Adrenal gland (tissue), 12 donors: Measurements from ENCODE around the gene ATOX1. TPM values are rescaled to one million over a fixed set of nuclear protein-coding genes. Genes with fewer than 3 reads are reported as not detected.
A peak's percentile ranks its signal among the peaks of the same experiment; 100 is the strongest.
"Not testable (repeated sequence)": the region's sequence is repeated elsewhere in the genome, so short reads cannot be mapped to it uniquely, and the experiment has no call there.

Experiments
- DNase-seq, 7 donors: peaks; one replicate each; pipeline ENCODE4 v3.0.0-alpha.2; 2019 to 2020
- H3K27ac ChIP-seq, 5 donors: fragments of 200-600 bp; sonication (generic) in 4 of 5; 1 replicate in 3 of 5; 2 replicates in 2 of 5; pipeline versions ENCODE4 v1.5.1 to v1.8.0; 2016 to 2020; ENCODE audit warnings: mild to moderate bottlenecking in 1 of 5
- H3K27me3 ChIP-seq: fragments of 200-600 bp; 2 replicates; pipeline ENCODE4 v1.8.0; 2021
- H3K36me3 ChIP-seq, 2 donors: fragments of 200-600 bp; replicated peaks in 1 of 2; 1 replicate in 1 of 2; 2 replicates in 1 of 2; pipeline versions ENCODE4 v1.5.1 to v1.8.0; 2018 to 2022
- H3K4me1 ChIP-seq, 2 donors: fragments of 200-600 bp; replicated peaks in 1 of 2; 1 replicate in 1 of 2; 2 replicates in 1 of 2; pipeline versions ENCODE4 v1.5.1 to v1.8.0; 2018 to 2021
- H3K4me3 ChIP-seq, 4 donors: fragments of 200-600 bp; sonication (generic) in 3 of 4; one replicate each; pipeline ENCODE4 v1.5.1; 2016 to 2018
- H3K9me3 ChIP-seq, 3 donors: fragments of 200-600 bp; sonication (generic) in 1 of 3; replicated peaks in 1 of 3; 1 replicate in 2 of 3; 2 replicates in 1 of 3; pipeline versions ENCODE4 v1.5.1 to v1.8.0; 2016 to 2021
- CTCF ChIP-seq, 6 experiments: fragments of 450-650 bp in 4 of 6; fragments of 200-600 bp in 2 of 6; sonication (generic) in 1 of 6; IDR thresholded peaks; 1 replicate in 5 of 6; 2 replicates in 1 of 6; pipeline versions ENCODE4 v1.5.1 to v1.8.0; 2016 to 2021; ENCODE audit warnings: antibody characterized with exemption in 6 of 6, mild to moderate bottlenecking in 2 of 6, moderate library complexity in 1 of 6
- POLR2A ChIP-seq, 2 donors: fragments of 450-650 bp; IDR thresholded peaks; one replicate each; pipeline ENCODE4 v1.6.1; 2017; ENCODE audit warnings: antibody characterized with exemption in 2 of 2, mild to moderate bottlenecking in 2 of 2, moderate library complexity in 1 of 2
- WGBS, 4 donors: extraction: QIAGEN DNeasy Blood & Tissue Kit in 2 of 4; methylation state at CpG; one replicate each; pipeline versions ENCODE4 v1.1.5 to v1.1.7; 2013 to 2017; 5-methylcytosine and 5-hydroxymethylcytosine counted together
- intact Hi-C, 2 donors: fragments of 100-400 bp; cut with DNase I; formaldehyde crosslinking; loops; one replicate each; pipeline versions ENCODE4 v1.14.1 to v1.15.0; 2022 to 2023
- polyA plus RNA-seq, 3 donors: library from polyadenylated mRNA; stranded (reverse); fragments of 200-250 nt in 2 of 3; fragments of 350-450 nt in 1 of 3; fragmentation: Illumina TruSeq in 1 of 3; extraction: RNeasy Lipid Tissue Mini Kit (QIAGEN cat#74804) in 1 of 3; gene quantifications; one replicate each; pipeline ENCODE4 v1.2.3, GENCODE V29; 2013 to 2014
- total RNA-seq, 9 donors: library from RNA; depleted of rRNA in 4 of 9; stranded (reverse); fragments of >200 nt in 4 of 9; fragments of 120-200 nt in 1 of 9; fragmentation: NEBNext Ultra II Directional in 1 of 9; extraction: Animal tissue kit (Norgen Biotek cat#: 25700) in 1 of 9; gene quantifications; one replicate each; pipeline versions ENCODE4 v1.1.0 to v1.2.4, GENCODE V29; 2013 to 2023
- donor health status: healthy with polysubstance abuse.
- donor health status: Bipolar disorder and iron deficiency.
- donor health status: DM: yes; HTN: yes; CAD: no.
- donor health status: DM: no; HTN: no; CAD: no.
- donor health status: DM: no; HTN: no; CAD: no.
- donor health status: DM: yes; HTN: yes; CAD: no.

Gene ATOX1
- total and polyA plus RNA-seq, 12 donors = 97.5 to 291 (median 133) TPM

GRCh38 chr5:151734064-151734408 lies 24.4 kb downstream of the ATOX1 start:
- Histone ChIP-seq H3K27me3 (no peaks in the 10 kb centered on the region), H3K27ac (no peak overlapping the region), H3K4me3 (no peak overlapping the region), H3K4me1 (peaks cover 12 to 25% of the 10 kb centered on the region in 2 donors), H3K9me3 (no peaks in the 10 kb centered on the region), H3K36me3 (no peaks in the 10 kb centered on the region)
- no peak for TF ChIP-seq POLR2A (IDR thresholded peaks at IDR 0.05)
- TF ChIP-seq CTCF (IDR thresholded peaks at IDR 0.05) = no peak
- 91 to 100% (median 99%) methylated on average over 3 of the region's 3 CpGs for WGBS, 4 donors
- intact Hi-C loops = loop anchor here in 1 of 2 donors (10.0 kb wide), 1 partner anchor 219 kb away; no protein-coding TSS in a partner anchor
- no peak for DNase-seq

GRCh38 chr5:151733358-151734063 lies 24.9 kb downstream of the ATOX1 start:
- no peaks in the 10 kb centered on the region for H3K27me3 ChIP-seq
- H3K4me1 ChIP-seq = peaks cover 8 to 20% of the 10 kb centered on the region in 2 donors
- WGBS, 4 donors = 90 to 93% (median 92%) methylated on average over 9 of the region's 9 CpGs

GRCh38 chr5:151730381-151730780 lies 28.1 kb downstream of the ATOX1 start:
- no peak for DNase-seq
- 90 to 97% (median 94%) methylated on average over 7 of the region's 7 CpGs for WGBS, 4 donors
- Histone ChIP-seq H3K4me1 (peaks cover 0 to 9% of the 10 kb centered on the region in 2 donors), H3K4me3 (no peak overlapping the region), H3K27ac (no peak overlapping the region), H3K27me3 (no peaks in the 10 kb centered on the region), H3K36me3 (no peaks in the 10 kb centered on the region), H3K9me3 (no peaks in the 10 kb centered on the region)
- TF ChIP-seq POLR2A (IDR thresholded peaks at IDR 0.05) (no peak), CTCF (IDR thresholded peaks at IDR 0.05) (no peak)
- intact Hi-C loops = loop anchor here in 1 of 2 donors (10.0 kb wide), 1 partner anchor 216 kb away; no protein-coding TSS in a partner anchor

More at GRCh38 chr5:151733358-151734063, 24.9 kb downstream of the ATOX1 start:
- peak in 2 of 7 donors; percentile 36 to 40 for DNase-seq
- no peak for TF ChIP-seq CTCF (IDR thresholded peaks at IDR 0.05)
- no peak for TF ChIP-seq POLR2A (IDR thresholded peaks at IDR 0.05)
- H3K4me3 ChIP-seq = no peak overlapping the region
- no peak overlapping the region for H3K27ac ChIP-seq
- H3K36me3 ChIP-seq = no peaks in the 10 kb centered on the region
- intact Hi-C loops = loop anchor here in 1 of 2 donors (10.0 kb wide), 1 partner anchor 219 kb away; no protein-coding TSS in a partner anchor
- H3K9me3 ChIP-seq = no peaks in the 10 kb centered on the region

- H3K4me3 ChIP-seq, DNase-seq, H3K9me3 ChIP-seq, H3K27ac ChIP-seq, H3K27me3 ChIP-seq, H3K36me3 ChIP-seq, H3K4me1 ChIP-seq, intact Hi-C loops: not testable (repeated sequence)
- WGBS, 4 donors = 77 to 84% (median 82%) methylated on average over 5 of the region's 5 CpGs
Observed at GRCh38 chr5:151729597-151729996, 28.8 kb downstream of the ATOX1 start.

DNA sequence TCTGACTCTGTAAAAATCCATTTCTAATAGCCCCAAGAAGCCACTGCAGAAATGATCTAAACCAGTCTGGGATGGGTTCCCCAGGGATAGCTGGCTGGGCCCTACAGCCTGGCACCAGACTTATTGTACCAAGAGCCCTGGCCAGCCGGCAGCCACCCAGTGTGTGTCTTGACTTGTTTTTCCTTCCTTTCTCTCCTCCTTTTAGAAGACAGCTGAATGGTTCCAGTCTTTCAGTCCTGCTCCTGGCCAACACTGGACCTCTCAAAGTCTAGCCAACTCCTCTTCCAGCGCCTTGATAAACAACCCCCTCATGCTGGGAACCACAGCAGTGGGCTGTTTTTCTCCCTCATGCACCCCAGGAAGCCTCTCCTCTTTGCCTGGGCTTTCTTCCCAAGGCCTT lies 34.1 kb downstream of the ATOX1 start:
- Histone ChIP-seq H3K9me3 (no peaks in the 10 kb centered on the region), H3K27ac (no peak overlapping the region), H3K4me1 (no peaks in the 10 kb centered on the region), H3K27me3 (no peaks in the 10 kb centered on the region), H3K4me3 (no peak overlapping the region), H3K36me3 (no peaks in the 10 kb centered on the region)
- intact Hi-C loops = loop anchor here in 1 of 2 donors (5.0 kb wide), 1 partner anchor 67 kb away; no protein-coding TSS in a partner anchor
- DNase-seq = peak in 1 of 7 donors; percentile 30
- WGBS, 4 donors = 88 to 97% (median 92%) methylated on average over 2 of the region's 2 CpGs
- TF ChIP-seq POLR2A (IDR thresholded peaks at IDR 0.05) (no peak), CTCF (IDR thresholded peaks at IDR 0.05) (no peak)
